Measurements from ENCODE around the gene TAF9. TPM values are rescaled to one million over a fixed set of nuclear protein-coding genes. Genes with fewer than 3 reads are reported as not detected.
A peak's percentile ranks its signal among the peaks of the same experiment; 100 is the strongest.
"Not testable (repeated sequence)": the region's sequence is repeated elsewhere in the genome, so short reads cannot be mapped to it uniquely, and the experiment has no call there.

TAF9 gene
- polyA plus RNA-seq, 4 donors = 50.9 to 63.5 (median 59.7) TPM

DNA sequence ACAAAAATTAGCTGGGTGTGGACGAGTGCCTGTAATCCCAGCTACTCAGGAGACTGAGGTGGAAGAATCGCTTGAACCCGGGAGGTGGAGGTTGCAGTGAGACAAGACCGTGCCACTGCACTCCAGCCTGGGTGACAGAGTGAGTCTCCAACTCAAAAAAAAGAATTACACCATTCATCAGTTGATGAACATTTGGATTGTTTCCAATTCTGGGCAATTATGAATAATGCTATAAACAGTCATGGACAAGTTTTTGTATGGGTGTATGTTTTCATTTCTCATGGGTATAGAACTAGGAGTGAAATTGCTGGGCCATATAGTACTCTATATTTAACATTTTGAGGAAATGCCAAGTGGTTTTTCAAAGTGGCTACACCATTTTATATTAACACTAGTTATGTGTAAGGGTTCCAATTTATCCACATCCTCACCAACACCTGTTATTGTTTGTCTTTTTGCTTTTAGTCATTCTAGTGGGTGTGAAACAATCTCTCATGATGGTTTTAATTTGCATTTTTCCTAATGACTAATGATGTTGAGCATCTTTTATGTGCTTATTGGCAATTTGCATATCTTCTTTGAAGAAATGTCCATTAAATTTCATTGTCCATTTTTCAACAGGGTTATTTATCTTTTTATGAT lies 27.7 kb downstream of the TAF9 start:
- no peak for DNase-seq (ENCODE audit: low read depth in 4 of 4, low spot score in 3 of 4)

DNA sequence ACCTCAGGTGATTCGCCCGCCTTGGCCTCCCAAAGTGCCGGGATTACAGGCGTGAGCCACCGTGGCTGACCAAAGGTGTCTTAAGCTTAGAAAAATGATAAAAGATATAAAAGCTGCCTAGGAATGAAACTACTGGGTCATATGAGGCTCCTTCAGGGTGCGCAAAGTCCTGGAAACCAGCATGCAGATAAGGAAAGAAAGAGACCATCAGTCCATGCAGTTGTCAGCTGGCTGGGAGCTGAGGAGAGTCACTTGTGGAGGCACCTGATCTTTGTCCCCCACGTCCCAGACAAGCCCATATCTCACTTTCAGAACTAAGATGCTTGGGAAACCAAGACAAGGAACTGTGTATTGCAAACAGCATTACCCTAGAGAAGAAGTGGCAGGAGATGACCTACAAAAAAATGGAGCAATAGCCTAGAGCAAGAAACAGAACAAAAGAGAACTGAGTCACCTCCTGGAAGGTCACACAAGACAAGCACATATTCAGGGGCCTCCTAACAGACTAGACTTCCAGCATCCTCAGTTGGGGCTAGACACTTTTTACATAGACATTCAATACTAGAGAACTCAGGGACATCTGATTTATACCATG lies 33.9 kb downstream of the TAF9 start:
- DNase-seq (ENCODE audit: low read depth in 4 of 4, low spot score in 3 of 4) = no peak

DNA sequence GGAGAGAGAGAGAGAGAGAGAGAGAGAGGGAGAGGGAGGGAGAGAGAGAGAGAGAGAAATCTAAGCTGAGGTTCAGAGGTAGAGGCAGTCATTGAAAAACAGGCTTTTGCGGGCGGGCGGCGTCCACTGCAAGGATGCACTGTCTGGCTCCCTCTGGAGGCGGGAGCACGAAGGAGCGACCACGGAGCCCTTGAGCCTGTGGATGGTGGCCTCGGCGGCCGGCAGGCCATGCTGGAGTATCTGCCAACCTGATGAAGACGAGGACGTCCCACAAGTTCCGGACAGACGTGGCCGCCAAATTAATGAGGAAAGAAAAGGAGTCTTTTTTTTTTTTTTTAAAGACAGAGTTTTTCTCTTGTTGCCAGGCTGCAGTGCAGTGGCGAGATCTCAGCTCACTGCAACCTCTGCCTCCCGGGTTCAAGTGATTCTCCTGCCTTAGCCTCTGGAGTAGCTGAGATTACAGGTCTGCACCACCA lies 34.5 kb downstream of the TAF9 start:
- DNase-seq (ENCODE audit: low read depth in 4 of 4, low spot score in 3 of 4) = peak; percentile 43 to 65 (median 60)

DNA sequence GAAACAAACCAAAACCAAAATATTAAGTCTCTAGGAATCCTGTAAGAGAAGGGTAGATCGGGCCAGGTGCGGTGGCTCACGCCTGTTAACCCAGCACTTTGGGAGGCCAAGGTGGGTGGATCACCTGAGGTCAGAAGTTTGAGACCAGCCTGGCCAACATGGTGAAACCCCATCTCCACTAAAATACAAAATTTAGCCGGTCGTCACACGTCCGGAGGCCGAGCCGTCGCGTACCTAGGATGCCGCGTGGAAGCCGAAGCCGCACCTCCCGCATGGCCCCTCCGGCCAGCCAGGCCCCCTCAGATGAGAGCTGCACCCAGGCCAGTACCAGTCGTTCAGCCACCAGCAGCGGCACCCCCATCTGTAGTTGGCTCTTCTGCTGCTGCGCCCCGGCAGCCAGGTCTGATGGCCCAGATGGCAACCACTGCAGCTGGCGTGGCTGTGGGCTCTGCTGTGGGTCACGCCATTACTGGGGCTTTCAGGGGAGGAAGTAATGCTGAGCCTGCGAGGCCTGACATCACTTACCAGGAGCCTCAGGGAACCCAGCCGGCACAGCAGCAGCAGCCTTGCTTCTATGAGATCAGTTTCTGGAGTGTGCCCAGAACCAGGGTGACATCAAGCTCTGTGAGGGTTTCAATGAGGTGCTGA lies 35.5 kb downstream of the TAF9 start:
- not testable (repeated sequence) for DNase-seq (ENCODE audit: low read depth in 4 of 4, low spot score in 3 of 4)

DNA sequence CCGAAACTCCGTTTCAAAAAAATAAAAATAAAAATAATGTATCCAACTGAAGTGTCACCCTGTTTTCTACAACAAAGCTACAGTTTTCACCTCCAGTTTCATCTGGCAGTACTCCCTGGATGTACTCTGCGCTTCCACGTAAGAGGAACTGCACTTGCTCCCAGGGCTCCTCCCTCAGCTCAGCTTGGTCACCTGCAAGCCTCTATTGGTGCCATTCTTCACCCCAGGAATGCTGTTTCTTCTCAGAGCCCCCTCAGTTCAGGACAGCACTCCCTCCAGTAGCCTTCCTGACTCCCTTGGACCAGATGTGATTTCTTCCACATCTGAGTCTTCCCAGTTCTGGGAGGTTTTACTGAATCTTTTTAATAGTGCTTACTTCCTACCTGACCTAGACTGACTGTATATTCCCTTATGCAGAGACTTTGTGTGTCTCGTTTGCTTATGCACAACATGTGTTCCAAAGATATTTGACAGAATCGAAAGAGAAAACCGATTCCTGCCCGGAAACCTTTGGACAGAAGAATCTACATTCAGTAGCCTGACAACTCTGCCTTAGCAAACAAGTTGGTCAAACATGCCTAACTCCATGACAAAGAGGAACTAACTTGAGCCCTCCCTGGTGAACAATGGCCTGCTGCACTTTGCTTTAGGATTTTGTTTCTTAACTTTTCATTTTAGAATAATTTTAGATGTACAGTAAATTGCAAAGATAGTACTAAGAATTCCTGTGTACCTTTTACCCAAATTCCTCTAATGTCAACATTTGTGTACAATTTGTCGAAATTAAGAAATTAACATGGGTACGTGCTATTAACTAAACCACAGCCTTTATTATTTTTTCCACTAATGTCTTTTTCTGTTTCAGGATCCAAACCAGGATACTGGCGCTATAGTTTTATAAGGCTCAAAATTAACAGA lies 37.5 kb downstream of the TAF9 start:
- DNase-seq (ENCODE audit: low read depth in 4 of 4, low spot score in 3 of 4) = no peak

DNA sequence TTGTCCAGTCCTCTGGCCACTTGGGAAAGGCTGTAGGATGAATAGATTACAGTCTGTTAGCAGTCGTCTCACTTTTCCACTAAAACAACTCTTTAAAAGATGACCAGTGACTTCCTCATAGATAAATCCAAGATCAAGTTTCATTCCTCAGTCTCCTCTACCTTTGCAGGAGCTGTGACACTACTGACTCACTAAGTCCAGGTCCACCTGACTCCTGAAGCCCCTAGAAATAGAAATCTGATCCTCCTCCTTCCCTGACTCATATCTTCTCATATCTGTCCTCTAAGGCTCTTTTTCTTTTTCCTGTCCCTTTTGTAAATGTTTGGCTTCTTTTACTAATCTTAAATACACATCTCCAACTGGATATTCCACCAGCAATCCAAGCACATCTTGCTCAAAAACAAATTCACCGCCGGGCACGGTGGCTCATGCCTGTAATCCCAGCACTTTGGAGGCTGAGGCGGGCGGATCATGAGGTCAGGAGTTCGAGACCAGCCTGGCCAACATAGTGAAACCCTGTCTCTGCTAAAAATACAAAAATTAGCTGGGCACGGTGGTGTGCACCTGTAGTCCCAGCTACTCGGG lies 39.3 kb downstream of the TAF9 start:
- no peak for DNase-seq (ENCODE audit: low read depth in 4 of 4, low spot score in 3 of 4)

DNA sequence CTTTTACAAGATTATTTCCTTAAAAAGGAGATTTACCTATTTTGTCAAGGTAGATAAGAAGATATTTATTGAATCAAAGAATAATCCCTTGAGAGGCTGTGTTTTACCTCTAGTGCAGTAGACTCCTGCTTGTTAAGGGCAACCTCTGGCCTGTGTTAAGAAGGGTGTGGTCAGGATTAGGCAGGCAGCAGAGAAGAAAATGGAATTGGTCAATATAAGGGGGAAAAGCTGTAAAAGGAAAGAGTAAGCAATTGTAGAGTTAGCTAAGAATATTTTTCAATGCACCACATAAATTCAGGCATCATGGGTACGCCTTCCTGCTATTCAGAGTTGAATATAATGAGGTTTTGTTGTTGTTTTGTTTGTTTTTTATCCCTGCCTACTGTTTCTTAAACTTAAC lies 43.0 kb downstream of the TAF9 start:
- DNase-seq (ENCODE audit: low read depth in 4 of 4, low spot score in 3 of 4) = no peak

DNA sequence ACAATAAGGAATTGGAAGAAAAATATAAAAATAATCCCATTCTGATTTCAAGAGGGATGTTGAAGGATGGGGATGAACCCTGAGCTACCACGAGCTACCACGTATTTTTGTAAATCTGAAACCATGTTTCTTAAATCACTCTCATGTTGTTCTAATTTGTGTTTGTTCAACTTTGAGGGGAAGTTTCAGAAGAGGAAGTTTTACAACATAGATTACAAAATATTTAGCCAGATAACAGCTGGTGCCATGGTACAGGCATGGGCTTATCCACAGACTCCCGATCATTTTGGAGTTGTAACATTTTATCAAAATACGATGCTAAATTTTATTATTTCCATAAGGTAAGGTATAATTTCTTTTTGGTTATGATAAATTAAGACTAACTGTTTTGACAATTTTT lies 51.9 kb downstream of the TAF9 start:
- no peak for DNase-seq (ENCODE audit: low read depth in 4 of 4, low spot score in 3 of 4)

DNA sequence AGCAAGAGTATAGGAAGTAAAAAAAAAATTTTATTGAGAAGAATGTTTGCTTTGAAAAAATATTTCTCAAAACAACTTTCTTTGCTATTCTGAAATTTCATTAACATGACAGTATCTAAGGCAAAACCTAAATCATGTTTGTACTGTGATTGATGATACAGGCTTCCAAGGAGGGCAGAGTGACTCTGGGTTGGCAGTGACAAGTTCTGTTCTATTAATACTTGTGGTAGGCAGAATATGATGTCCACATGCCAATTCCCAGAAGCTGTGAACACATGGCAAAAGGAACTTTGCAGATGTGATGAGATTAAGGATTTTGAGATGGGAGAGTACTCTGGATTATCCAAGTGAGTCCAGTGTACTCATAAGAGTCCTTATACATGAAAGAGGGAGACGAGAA lies 53.3 kb downstream of the TAF9 start:
- DNase-seq (ENCODE audit: low read depth in 4 of 4, low spot score in 3 of 4) = no peak

Other genes starting within 250 kb of the TAF9 start
- 100 to 1,000 TPM in 1 of 4 donors, 10 to 100 TPM in 3; 87.5 to 104 (median 87.7) TPM for gene CCNB1, start 202.4 kb downstream of the TAF9 start, polyA plus RNA-seq (ENCODE audit: insufficient read length in 4 of 4)
- gene CENPH, start 179.9 kb downstream of the TAF9 start, polyA plus RNA-seq (ENCODE audit: insufficient read length in 4 of 4) = 10 to 100 TPM; 23.0 to 29.9 (median 24.3) TPM
- gene CDK7, start 134.6 kb downstream of the TAF9 start, polyA plus RNA-seq (ENCODE audit: insufficient read length in 4 of 4) = 10 to 100 TPM; 41.5 to 47.7 (median 44.8) TPM
- gene CCDC125, start 36.7 kb downstream of the TAF9 start, polyA plus RNA-seq (ENCODE audit: insufficient read length in 4 of 4) = 10 to 100 TPM; 10.2 to 14.1 (median 11.3) TPM
- gene AK6, start within 50 bp of the TAF9 start, polyA plus RNA-seq (ENCODE audit: insufficient read length in 4 of 4) = 10 to 100 TPM; 68.2 to 91.5 (median 79.5) TPM
- 10 to 100 TPM; 37.1 to 44.4 (median 42.7) TPM for gene RAD17, start 298 bp upstream of the TAF9 start, polyA plus RNA-seq (ENCODE audit: insufficient read length in 4 of 4)
- 10 to 100 TPM; 24.4 to 31.4 (median 28.4) TPM for gene MARVELD2, start 45.6 kb upstream of the TAF9 start, polyA plus RNA-seq (ENCODE audit: insufficient read length in 4 of 4)
- gene OCLN, start 123.3 kb upstream of the TAF9 start, polyA plus RNA-seq (ENCODE audit: insufficient read length in 4 of 4) = 10 to 100 TPM; 32.2 to 48.3 (median 42.9) TPM
- gene GTF2H2C, start 190.7 kb upstream of the TAF9 start, polyA plus RNA-seq (ENCODE audit: insufficient read length in 4 of 4) = 10 to 100 TPM; 27.0 to 50.3 (median 38.9) TPM

All from right renal pelvis (tissue), 4 donors.